Choroid plexus epithelial cell (primary cell): ENCODE data around the gene MGMT.

ENCODE experiments used
- DNase-seq: peaks from one replicate; pipeline ENCODE4 v3.0.0-alpha.2; 2010; ENCODE audit warnings: low read depth
- H3K4me3 ChIP-seq: 2 replicates; pipeline ENCODE4 v1.5.1; 2011; ENCODE audit warnings: low read depth, mild to moderate bottlenecking, control low read depth, low read length, moderate library complexity
- TF ChIP-seq, protein P1 (sequence below): conservative IDR thresholded peaks from 2 replicates; pipeline ENCODE4 v1.5.1; 2011; ENCODE audit warnings: low read depth, mild to moderate bottlenecking, control low read depth, inconsistent platforms, low read length, moderate library complexity

MGMT gene

DNA sequence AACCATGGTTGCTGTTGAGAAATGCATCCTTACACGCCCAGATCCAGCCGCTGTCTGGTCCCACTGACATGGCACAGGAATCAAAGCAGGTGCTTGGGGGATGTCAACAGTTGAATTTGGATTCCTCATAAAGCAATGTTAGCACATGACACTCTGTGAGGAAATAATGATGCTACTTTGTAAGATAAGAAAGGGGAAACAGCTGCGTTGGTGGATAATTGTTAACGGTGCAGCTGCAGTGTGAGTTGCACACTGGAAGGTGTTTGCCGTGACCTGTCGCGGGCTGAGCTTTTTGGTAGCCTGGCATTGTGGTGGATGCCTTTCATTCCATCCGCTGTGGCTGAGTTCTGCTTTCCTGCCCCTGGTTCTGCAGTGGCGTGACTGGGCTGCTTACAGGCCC is 113.9 kb downstream of the MGMT start:
- no peak for DNase-seq
- no peak overlapping the region for H3K4me3 ChIP-seq
- TF ChIP-seq, protein P1, sequence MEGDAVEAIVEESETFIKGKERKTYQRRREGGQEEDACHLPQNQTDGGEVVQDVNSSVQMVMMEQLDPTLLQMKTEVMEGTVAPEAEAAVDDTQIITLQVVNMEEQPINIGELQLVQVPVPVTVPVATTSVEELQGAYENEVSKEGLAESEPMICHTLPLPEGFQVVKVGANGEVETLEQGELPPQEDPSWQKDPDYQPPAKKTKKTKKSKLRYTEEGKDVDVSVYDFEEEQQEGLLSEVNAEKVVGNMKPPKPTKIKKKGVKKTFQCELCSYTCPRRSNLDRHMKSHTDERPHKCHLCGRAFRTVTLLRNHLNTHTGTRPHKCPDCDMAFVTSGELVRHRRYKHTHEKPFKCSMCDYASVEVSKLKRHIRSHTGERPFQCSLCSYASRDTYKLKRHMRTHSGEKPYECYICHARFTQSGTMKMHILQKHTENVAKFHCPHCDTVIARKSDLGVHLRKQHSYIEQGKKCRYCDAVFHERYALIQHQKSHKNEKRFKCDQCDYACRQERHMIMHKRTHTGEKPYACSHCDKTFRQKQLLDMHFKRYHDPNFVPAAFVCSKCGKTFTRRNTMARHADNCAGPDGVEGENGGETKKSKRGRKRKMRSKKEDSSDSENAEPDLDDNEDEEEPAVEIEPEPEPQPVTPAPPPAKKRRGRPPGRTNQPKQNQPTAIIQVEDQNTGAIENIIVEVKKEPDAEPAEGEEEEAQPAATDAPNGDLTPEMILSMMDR: no peak

DNA sequence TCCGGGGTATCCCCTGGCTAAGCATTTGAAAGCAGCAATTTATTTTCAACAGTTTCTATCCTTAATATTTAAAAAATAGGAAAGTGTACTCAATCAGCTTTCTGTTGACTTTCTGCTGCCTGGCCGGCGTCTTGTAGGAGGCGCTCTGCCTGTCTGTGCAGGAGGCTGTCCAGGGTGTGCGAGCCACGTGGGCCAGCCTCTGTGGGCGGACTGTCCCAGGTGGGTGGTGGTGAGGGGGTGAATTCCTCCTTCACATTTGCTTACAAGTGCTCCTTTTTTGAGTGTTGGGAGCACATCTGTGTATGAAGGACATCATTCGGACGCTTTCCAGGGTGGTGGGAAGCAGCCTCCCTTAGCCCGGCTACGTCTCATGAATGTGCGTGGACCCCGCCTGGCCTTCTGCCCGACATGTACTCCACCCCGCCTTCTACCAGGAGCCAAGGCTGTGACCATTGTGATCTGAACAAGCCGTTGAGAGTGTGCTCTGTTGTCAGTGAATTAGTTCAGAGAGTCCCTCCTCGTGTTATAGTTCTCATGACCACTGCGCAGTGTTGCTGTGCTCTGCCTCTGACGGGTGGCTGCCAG is 114.9 kb downstream of the MGMT start:
- TF ChIP-seq, protein P1: no peak
- H3K4me3 ChIP-seq: no peak overlapping the region
- no peak for DNase-seq

DNA sequence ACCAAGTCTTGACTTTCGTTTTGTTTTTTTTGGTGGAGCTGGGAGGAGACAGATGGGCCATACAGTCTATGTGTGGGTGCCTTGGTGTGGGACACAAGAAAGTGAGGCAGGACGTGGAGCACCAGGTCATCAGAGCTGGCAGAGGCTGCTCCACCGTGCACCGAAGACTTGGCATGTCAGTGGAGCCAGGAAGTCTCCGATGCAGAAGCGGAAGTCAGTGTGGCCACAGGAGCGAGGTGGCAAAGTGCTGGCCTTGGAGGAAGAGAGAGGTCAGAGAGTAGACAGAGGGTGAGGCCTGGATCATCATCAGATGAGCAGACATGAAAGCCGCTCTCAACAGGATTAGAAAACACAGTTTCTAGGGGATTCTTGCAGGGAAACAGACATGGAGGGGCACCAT is 116.8 kb downstream of the MGMT start:
- TF ChIP-seq, protein P1: no peak
- no peak for DNase-seq
- H3K4me3 ChIP-seq: no peak overlapping the region

DNA sequence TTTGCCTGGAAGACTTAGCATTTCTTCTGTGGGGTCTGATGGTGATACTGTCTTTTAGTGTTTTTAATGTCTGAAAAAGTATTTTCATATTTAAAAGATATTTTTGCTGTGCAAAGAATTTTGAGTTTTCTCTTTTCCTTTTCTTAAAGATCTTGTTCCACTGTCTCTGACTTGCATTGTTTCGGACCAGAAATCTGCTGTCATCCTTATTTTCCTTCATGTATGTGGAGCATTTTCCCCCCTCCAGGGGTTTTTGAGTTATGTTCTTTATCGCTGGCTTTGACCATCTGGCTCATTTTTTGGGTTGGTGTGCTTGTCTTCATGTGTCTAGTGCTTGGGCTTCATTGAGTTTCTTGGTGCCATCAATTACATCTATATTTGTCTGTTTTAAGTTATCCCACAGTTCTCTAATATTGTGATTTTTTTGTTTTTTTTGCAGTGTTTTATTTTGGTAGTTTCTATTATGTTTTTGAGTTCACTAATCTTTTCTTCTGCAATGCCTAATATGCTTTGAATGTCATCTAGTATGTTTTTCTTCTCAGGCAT is 119.9 kb downstream of the MGMT start:
- H3K4me3 ChIP-seq: no peak overlapping the region
- TF ChIP-seq, protein P1: no peak
- DNase-seq: peak; percentile 15

DNA sequence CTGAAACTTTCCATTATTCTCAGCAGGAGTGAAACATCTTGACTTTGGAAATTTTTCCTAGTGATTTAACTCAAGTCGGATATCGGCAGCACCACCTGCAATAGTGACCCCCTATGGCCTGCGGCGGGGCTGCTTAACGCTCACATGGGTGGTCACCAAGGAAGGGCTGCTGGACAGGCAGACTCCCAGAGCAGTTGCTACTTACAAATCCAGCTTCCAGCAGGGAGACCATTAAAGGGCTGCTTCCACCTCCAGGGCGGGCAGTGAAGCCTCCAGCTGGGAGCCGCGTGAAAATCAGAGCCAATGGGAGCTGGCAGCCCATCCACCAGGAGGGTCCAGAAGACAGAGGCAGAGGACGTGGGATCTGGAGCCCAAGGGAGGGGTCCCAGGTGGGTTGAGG is 122.5 kb downstream of the MGMT start:
- no peak overlapping the region for H3K4me3 ChIP-seq
- TF ChIP-seq, protein P1: no peak
- DNase-seq: no peak

DNA sequence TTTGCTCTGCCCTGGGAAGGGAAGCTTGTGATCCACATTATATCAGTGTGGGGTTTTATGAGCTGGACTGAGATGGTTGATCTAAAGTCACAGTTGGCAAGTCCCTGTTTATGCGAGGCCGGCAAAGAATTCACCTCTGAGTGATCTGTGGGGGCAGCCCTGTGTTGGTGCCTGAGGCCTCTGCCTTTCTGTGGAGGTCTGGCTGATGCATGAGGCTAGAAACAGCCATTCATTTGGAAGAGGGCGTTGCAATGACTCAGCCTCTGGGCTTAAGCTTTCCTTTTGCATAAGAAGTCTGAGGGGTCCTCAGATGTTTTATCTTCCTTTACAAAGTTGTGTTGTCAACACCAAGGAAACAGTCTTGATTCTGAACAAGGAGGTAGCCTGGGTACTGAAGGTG is 126.9 kb downstream of the MGMT start:
- no peak overlapping the region for H3K4me3 ChIP-seq
- DNase-seq: no peak
- TF ChIP-seq, protein P1: no peak

DNA sequence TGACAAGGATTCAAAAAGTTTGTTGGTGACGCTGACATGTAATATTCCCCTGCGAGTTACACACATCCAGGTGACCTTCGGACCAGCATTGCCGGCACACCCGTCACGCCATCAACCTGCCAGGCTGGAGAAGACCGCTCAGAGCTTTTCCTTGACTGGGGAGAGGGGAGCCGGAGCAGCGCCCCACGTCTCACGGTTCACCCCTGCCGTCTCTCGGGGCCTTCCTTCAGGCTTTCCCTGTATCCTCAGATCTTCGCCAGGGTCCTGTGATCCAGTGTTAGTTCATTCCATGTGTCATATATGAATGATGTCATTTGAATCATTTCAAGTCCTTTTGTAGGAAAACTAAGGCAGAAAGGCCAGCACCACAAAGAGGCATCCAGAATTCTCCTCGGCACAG is 127.8 kb downstream of the MGMT start:
- no peak for DNase-seq
- TF ChIP-seq, protein P1: no peak
- no peak overlapping the region for H3K4me3 ChIP-seq
